ENCODE measurements around the gene DENND1A.

Gene DENND1A

DNA sequence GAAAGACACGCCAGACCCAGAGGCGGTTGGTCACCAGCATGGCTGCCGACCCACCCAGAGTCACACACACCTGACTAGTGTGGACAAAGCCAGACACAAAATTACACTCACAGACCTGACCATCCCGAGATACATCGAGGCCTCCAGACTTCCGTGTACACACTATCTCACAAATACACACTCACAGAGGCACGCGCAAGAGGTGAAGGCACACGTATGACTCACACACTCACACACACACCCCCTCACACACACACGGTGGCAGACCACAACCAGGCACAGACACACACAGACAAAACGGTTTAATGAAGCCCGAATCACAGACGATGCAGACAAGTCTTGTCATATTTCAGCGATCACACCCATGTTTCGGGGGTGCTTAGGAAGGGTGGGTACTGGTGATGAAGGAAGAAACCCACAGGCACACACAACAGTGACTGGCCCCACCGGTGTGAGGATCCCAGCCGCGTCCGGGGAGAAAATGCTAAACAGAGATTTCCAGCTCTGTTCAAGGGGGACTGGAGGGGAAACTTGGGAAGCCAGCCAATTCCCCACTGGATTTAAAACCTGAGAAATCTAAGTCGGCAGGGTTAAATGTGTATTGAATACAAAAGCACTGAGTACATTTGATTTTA is 522.6 kb downstream of the DENND1A start:
- CTCF ChIA-PET: interaction anchor here (0.8 to 1.3 kb wide), 3 partner anchors 8 to 22 kb away, joined by 3 to 4 read pairs (median 3); no protein-coding TSS in a partner anchor

DNA sequence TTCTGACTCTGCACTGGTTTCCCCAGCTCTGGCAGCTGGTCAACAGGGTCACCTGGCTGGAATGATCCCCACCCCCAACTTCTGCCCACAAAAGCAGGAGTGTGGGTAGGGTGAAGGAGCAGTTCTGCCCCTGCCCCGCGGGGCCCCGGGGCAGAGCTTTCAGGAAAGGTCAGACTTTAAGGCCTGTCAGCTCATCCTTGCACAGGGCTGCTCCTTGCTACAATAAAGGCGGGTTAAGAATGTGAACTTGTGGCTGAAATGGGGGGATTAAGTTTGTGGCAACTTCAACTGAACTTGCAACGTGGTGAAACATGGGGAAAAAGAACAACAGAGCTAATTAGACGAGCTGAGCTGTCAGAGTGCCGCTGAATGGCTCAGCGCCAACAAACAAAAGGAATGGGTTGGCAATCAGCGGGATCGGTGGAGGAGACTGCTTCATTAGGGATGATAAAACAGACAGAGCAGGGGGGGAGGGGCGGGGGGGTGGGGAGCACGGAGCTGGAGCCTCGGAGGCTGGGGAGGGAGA is 523.2 kb downstream of the DENND1A start:
- ChIA-PET CTCF (interaction anchor here (0.8 to 1.3 kb wide), 2 partner anchors 11 to 21 kb away, joined by 3 read pairs; no protein-coding TSS in a partner anchor), POLR2A (no interaction called here)
- TF ChIP-seq, protein P1, sequence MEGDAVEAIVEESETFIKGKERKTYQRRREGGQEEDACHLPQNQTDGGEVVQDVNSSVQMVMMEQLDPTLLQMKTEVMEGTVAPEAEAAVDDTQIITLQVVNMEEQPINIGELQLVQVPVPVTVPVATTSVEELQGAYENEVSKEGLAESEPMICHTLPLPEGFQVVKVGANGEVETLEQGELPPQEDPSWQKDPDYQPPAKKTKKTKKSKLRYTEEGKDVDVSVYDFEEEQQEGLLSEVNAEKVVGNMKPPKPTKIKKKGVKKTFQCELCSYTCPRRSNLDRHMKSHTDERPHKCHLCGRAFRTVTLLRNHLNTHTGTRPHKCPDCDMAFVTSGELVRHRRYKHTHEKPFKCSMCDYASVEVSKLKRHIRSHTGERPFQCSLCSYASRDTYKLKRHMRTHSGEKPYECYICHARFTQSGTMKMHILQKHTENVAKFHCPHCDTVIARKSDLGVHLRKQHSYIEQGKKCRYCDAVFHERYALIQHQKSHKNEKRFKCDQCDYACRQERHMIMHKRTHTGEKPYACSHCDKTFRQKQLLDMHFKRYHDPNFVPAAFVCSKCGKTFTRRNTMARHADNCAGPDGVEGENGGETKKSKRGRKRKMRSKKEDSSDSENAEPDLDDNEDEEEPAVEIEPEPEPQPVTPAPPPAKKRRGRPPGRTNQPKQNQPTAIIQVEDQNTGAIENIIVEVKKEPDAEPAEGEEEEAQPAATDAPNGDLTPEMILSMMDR (IDR thresholded peaks at IDR 0.05; ENCODE audit: control extremely low read depth, extremely low read depth, low read depth, missing control alignments): no peak
- no peak for DNase-seq (ENCODE audit: extremely low spot score)

More for the DNA sequence above, 522.6 kb downstream of the DENND1A start:
- DNase-seq (ENCODE audit: extremely low spot score): no peak
- POLR2A ChIA-PET: no interaction called here
- TF ChIP-seq, protein P1 (IDR thresholded peaks at IDR 0.05; ENCODE audit: control extremely low read depth, extremely low read depth, low read depth, missing control alignments): no peak

DNA sequence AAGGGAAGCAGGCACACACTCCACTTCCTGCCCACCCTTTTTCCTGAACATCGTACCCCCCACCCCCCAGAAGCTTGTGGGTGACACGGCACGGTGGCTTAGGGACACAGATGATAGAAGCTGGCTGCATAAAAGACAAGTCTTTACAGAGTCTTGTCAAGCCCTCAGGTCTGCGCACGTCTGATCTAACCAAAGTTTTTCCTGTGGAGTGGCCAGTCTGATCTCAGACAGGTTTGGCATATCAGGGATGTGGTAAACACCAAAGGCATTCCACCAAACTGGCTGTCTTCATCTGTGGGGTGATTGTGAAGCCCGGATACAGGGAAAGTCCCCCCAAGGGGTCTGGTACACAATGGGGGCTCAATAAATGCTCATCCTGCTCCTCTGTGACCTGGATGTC is 523.9 kb downstream of the DENND1A start:
- DNase-seq (ENCODE audit: extremely low spot score): no peak
- CTCF ChIA-PET: no interaction called here
- POLR2A ChIA-PET: no interaction called here
- TF ChIP-seq, protein P1 (IDR thresholded peaks at IDR 0.05; ENCODE audit: control extremely low read depth, extremely low read depth, low read depth, missing control alignments): no peak

DNA sequence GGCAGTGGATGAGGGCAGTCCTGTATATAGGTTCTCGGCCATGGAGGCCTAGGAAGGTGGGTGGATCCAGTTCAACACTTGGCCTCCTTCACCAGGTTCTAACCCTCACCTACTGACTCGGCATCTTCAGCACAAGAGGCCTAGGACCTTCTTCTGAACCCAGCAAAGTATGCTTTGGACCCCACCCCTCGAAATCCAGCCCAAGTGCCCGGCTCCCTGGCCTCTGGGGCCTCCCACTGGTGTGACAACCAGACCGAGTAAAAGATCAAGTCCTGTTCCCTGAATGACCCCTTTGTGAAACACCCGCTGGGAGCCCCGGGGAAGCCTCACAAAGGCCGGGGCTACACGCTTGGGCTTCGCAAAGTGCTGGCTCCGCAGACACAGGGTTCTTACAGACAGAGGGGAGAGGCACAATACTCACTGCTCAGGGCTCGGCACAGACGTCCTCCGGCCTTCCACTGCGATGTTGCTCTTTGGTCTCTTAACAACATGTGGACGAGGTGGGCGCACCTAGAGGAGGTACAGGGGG is 526.9 kb downstream of the DENND1A start:
- TF ChIP-seq, protein P1 (IDR thresholded peaks at IDR 0.05; ENCODE audit: control extremely low read depth, extremely low read depth, low read depth, missing control alignments): no peak
- no peak for DNase-seq (ENCODE audit: extremely low spot score)
- CTCF ChIA-PET: interaction anchor here (0.9 to 1.5 kb wide), 2 partner anchors 17 to 34 kb away, joined by 3 read pairs; no protein-coding TSS in a partner anchor
- POLR2A ChIA-PET: no interaction called here

DNA sequence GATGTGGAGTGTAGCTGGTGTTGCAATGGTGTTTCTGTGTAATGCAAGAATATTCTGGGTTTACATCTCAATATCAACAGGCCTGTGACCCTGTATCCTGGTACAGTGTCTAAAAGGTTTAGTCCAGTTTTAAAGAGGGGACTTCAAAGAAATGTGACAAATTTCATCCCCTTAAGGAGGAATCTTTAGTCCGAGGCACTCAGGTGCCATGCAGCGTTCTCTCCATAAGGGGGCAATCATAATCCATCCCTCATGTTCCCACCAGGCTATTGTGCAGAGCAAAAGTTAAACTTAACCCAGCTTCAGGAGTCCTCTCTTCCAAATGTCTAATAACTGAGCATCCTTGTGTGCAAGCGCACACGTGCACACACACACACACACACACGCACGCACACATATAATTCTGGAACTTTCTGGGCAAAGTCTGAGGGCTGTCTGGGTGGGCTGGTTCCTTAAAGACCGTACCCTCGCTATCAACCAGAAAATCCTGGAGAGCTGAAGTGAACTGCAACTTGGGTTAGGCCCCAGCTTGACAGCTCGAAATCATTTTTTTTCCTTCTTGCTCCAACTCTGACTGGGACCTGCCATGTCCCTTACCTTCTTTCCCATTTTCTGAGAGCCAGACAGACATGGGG is 527.9 kb downstream of the DENND1A start:
- CTCF ChIA-PET: interaction anchor here (1.0 to 1.5 kb wide), 6 partner anchors 8 to 639 kb away, joined by 3 to 4 read pairs (median 3); no protein-coding TSS in a partner anchor
- peak; percentile 66 for DNase-seq (ENCODE audit: extremely low spot score)
- TF ChIP-seq, protein P1 (IDR thresholded peaks at IDR 0.05; ENCODE audit: control extremely low read depth, extremely low read depth, low read depth, missing control alignments): peak; percentile 57
- POLR2A ChIA-PET: no interaction called here

DNA sequence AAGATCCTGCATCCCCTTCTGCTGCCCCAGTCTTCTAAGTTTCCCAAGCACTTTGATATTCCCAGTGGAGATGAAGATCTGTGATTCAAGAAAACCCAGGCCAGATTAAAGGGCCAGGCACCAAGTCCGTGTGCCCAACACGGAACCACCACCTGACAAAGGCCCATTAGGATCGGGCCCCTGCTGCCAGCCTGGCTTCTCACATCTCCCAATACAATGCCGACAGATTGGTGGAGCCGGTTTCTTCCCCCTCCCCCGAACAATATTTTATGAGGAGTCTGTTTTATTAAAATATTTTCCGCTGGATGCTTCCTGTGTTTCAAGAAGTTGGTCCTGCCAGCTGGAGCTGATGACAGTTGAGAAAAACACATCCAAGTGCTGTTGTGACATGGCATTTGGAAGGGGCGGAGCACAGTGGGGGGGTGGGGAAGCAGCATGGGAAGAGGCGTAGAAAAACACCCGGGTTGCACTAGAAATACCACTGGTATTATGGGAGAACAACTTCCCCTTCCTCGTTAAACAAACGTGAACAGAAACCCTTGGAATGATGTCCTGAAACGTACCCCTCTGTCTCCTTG is 528.9 kb downstream of the DENND1A start:
- no peak for DNase-seq (ENCODE audit: extremely low spot score)
- TF ChIP-seq, protein P1 (IDR thresholded peaks at IDR 0.05; ENCODE audit: control extremely low read depth, extremely low read depth, low read depth, missing control alignments): no peak
- CTCF ChIA-PET: interaction anchor here (3.1 kb wide), 1 partner anchor 16 kb away, joined by 13 read pairs; no protein-coding TSS in a partner anchor
- POLR2A ChIA-PET: no interaction called here

All from GM10248 (cell line).